Hematopoietic multipotent progenitor cell treated with erythropoietin and hydrocortisone succinate and interleukin-3 and kit ligand, for 17 days (in vitro differentiated cells): ENCODE results near the gene AGAP1.

Source experiments
- DNase-seq: peaks from one replicate; pipeline ENCODE4 v3.0.0-alpha.2; 2015; ENCODE audit warnings: low spot score

AGAP1 gene

DNA sequence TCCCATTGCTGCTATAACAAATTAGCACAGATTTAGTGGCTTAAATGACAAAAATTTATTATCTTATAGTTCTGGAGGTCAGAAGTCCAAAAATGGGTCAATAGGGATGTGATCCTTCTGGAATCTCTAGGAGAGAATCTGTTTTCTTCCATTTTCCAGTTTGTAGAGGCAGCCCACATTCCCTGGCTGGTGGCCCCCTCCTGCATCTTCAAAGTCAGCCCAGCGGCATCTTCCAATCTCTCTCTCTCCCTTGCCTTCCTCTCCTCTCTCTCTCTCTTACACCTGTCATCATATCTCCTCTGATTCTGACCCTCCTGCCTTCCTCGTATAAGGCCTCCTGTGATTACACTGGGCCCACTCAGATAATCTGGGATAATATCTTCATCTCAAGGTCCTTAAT lies 3.9 kb upstream of the AGAP1 start:
- DNase-seq, result no peak

GRCh38 chr2:235492850-235493344 lies 946 bp upstream of the AGAP1 start:
- DNase-seq, result no peak

- DNase-seq, result no peak
Observed at GRCh38 chr2:235493402-235493774, 455 bp upstream of the AGAP1 start.

- no peak for DNase-seq
Observed at GRCh38 chr2:235494716-235495372, 1.0 kb downstream of the AGAP1 start.

DNA sequence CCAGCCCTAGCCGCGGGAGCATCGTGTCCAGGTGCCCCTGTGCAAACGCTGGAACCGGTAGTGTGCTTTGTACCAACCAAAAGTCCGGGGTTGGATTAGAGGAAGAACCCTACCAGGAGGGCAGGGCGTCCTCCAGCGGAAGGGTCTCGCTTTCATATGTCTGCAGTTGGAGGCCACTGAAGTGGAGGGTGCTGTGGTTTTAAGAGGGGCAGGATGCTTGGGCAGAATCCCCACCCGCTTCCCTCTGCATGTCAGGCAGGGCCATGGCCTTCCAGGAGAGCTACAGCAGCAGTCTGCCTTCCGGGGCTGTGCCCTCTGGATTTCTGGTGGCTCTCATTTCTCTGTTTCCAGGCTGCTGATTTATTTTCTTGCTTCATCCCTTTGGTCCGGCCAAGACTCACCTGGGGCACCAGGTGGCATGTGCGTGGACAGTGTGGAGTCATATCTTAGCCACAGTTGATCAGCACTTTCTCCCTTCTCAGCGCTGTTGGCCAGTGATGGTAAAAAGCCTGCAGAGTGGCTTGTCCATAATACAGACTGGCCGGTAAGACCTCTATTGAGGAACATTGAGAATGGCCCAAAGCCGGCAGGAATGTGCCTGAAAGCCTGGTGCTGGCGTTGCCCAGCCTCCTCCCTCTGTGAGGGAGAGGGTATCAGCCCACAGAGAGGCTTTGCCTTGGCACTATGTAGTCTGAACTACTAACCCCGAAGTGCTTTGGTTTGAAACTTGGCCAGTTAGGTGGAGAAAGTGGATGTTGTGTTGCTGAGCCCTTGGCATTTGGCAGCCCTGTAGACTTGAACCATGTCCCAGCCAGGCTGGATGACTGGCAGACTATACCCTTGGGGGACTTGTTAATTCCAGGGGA lies 1.8 kb downstream of the AGAP1 start:
- no peak for DNase-seq

DNA sequence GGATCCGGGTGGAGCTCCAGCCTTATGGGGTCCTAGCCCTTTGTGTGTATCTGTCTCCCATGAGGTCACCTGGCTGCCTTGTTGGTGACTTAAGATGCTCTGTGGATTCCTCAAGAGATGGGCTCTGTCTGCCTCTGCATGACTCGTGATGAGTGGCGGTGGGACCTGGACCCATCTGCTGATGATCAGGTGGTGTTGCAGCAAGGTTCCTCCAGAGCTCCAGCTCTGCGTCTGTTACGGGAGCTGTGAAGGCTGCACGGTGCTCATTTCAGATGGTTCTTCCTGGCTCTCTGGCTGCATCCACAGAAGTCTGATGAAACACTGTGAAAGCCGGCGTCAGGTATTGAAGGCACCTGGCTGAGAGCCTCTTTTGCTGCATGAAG lies 2.4 kb downstream of the AGAP1 start:
- DNase-seq, result no peak

DNA sequence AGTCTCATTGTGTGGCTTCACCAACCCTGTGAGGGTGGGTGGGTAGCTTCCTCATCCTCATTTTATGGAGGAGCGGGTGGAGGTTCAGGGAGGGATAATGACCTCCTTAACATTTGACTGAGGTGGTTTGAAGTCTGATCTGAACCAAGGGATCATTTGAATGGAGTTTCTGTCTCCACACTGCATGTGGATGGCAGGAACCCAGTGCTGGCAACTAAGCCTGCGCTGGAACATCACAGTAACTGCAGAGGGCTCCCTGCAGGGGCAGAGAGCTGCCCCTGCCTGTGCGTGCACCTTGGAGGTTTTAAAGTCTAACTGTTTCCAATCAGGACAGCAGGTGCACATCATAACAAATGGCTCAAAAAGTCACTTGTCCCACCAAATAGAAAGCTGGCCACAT lies 3.3 kb downstream of the AGAP1 start:
- DNase-seq, result no peak

GRCh38 chr2:235498541-235498940 lies 4.7 kb downstream of the AGAP1 start:
- DNase-seq, result no peak

GRCh38 chr2:235498946-235499812 lies 5.3 kb downstream of the AGAP1 start:
- no peak for DNase-seq

DNA sequence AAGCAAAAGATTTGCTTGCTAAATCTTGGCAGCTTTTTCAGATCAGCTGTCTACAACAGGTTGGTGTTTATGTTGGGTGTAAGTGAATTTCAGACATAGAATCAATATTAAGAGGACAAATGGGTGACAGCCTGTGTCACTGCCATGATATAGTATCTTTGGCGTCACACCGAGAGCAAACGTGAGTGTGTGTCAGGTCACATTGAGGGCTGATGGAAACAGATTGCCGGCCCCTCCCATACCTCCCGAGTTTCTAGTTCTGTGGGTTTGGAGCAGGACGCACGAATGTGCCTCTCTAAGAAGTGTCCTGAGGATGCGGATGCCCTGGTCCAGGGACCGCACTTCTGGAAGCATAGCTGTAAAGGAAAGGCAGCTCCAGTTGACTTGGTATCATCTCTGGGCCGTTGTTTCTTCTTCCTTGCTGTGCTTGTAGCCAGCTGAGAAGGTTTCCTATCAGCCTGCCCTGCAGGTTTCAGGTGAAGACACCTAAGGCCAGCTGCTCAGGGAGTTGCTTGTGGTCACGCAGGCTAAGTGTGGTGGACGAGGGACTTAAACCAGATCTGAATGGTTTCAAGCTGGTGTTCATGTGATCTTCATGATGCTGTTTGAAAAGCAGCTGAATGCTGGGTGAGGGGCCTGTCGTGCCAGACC lies 6.4 kb downstream of the AGAP1 start:
- DNase-seq, result no peak

DNA sequence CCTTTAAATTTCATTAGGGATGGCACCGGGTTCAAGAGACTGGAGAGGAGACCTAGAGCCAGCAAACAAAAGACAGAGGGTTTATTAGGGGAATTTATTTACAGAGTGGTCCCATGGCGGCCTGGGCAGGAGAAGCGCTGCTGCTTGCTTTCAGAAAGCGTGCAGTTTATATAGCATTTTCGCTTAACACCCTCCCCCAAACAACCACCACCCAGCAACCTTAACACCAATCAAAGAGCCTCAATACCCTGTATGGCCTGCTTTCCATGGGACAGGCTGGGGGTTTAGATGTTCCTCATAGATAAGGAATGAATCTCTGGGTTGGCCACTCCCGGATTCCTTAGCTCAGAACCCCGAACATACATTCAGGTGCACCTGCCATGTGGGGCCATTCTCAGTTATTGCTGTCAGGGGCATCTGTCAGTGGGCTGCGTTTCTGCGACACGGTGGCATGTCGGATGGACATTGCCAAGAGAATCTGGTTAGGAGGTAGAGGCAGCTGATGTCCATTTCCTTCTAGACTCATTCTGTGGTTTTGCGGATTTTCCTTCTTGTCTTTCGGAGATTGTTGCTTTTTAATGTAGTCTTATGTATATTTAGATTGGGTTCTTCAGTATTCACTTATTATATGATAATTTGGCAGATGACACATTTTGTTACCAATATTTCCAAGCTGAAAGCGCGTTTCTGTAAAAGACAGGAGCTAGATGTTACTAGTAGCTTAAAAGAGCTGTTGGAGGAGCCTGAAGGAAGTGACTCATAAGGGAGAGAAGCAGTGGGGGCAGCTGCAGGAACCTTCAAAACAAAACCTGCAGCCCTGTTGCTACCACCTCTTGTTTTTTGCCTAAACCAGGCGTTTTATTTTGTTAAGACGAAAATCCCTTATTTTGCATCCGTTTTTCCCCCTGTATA lies 7.2 kb downstream of the AGAP1 start:
- DNase-seq, result no peak

- DNase-seq, result no peak
Observed at GRCh38 chr2:235501673-235502031, 7.8 kb downstream of the AGAP1 start.

- no peak for DNase-seq
Observed at GRCh38 chr2:235502336-235502735, 8.5 kb downstream of the AGAP1 start.

- DNase-seq, result no peak
Observed at GRCh38 chr2:235504441-235505180, 10.8 kb downstream of the AGAP1 start.

DNA sequence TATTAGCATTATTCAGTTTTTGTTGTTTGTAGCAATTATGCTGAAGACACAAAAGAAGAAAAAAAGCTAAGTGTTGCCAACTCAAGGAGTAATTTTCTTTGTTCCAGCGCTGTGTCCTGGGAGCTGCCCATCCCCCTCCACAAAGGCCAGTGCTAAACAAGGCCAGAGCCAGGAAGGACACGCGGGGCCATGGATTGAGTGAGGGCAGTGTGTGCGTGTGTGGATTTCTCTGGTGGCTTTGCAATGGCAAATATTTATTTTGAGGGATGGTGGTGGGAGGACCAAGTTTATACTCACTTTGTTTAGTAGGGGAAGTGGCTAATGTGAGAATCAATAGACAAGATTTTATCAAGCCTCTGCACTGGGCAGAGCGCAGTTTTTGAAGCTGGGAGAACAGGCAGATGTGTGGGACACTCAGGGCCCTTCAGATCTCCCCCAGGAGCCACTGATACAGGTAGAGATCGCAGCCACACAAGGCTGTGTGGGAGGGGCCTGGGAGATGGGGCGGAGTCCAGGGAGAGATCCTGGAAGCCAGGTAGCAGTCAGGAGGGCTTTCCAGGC lies 11.4 kb downstream of the AGAP1 start:
- DNase-seq, result no peak

- DNase-seq, result no peak
Observed at GRCh38 chr2:235506291-235506996, 12.6 kb downstream of the AGAP1 start.

DNA sequence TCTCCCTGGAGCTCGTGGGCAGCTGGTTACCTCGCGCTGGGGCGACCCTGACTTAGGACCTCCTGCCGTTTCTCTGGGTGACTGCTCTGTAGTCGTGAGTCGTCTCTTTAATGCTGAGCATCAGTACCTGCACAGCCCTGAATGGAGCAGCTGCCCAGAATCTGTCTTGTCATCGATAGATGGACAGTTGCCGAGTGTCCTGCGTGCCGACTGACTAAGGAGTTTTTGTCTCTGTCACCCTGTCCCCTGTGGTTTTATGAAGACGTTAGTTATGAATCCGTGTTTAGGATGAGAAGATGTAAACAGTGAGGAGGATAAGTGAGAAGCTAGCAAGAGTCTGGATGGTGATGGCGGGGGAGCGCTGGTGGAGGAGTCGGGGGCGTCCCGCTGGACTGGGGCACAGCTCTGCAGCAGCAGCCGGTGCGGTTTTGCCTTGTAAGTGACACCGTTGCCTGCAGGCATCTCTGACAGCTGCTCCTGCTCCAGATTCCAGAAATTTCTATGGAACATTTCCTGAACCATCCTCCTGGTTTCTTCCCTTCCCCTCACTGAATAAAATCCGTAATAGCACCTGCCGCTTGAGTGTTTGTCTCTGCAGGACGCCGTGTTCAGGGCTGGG lies 13.3 kb downstream of the AGAP1 start:
- no peak for DNase-seq

- DNase-seq, result no peak
Observed at GRCh38 chr2:235507928-235508327, 14.1 kb downstream of the AGAP1 start.
